NCI-H2081 (cell line): ENCODE data around the gene PITPNC1.

Experiments used
- DNase-seq, 2 experiments: peaks; one replicate each; lab custom pipeline; 2025; lab: John Stamatoyannopoulos, UW

The PITPNC1 gene

GRCh38 chr17:67549820-67550219 lies 172.7 kb downstream of the PITPNC1 start:
- no peak for DNase-seq

GRCh38 chr17:67554634-67555033 lies 177.6 kb downstream of the PITPNC1 start:
- no peak for DNase-seq

DNA sequence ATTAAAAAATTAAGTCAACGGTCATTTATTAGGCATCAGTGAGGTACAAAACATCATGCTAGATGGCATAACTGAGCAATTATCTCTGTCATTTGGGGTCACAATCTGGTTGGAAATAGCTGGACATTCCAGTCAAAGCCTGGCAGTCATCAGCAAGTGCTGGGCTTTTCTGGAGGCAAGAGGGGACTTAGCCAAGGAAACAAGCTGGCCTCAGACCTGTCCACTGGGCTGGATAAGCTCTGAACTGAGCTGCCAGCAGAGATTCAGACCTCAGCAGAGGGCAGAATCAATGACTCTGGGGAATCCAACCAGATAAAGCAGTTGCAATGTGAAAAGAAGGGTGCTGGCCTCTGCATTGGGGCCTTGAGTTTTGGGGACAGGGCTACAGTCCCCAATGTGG lies 178.8 kb downstream of the PITPNC1 start:
- DNase-seq = no peak

- no peak for DNase-seq
These were observed 180.2 kb downstream of the PITPNC1 start for GRCh38 chr17:67557052-67557845.

- DNase-seq = no peak
These were observed 180.8 kb downstream of the PITPNC1 start for GRCh38 chr17:67557921-67558320.

- DNase-seq = no peak
These were observed 181.8 kb downstream of the PITPNC1 start for GRCh38 chr17:67558740-67559380.

DNA sequence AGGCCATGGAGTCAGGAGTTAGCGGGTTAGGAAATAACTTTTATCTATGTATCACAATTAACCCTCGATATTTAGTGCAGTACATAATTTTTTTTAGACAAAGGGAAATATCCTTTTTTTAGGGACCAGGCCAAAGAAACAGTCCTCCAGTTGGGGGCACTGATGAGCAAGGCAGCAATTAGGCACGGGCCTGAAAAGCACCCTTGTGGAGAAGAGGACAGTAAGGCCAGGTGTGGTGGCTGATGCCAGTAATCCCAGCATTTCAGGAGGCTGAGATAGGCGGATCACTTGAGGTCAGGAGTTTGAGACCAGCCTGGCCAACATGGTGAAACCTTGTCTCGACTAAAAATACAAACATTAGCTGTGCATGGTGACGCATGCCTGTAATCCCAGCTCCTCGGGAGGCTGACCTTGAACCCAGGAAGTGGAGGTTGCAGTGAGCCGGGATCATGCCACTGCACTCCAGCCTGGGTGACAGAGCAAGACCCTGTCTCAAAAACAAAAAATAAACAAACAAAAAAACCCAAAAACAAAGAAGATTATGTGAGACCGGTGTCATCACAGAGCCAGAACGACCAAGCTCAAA lies 182.4 kb downstream of the PITPNC1 start:
- DNase-seq = peak in 1 of 2 experiments; percentile 12

DNA sequence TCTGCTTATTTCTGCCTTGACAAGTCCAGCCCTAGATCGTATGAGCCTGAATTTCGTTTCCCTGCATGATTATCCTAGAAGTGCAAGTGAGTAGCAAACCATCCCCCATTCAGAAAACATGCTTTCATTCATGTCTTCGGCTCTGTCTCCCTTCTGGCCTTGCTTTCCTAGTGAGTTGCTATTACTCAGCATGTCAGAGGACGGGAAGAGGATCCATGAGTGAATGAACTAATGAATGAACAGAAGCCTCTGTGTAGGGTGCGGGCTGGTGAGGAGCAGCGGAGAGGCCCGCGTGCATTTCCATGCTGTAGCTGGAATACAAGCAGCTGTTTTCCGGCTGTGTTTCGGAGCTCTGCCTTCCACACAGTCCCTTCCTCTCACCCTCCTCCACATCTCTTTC lies 184.9 kb downstream of the PITPNC1 start:
- no peak for DNase-seq

- DNase-seq = no peak
These were observed 186.7 kb downstream of the PITPNC1 start for GRCh38 chr17:67563692-67564228.

GRCh38 chr17:67565068-67565467 lies 188.0 kb downstream of the PITPNC1 start:
- no peak for DNase-seq

DNA sequence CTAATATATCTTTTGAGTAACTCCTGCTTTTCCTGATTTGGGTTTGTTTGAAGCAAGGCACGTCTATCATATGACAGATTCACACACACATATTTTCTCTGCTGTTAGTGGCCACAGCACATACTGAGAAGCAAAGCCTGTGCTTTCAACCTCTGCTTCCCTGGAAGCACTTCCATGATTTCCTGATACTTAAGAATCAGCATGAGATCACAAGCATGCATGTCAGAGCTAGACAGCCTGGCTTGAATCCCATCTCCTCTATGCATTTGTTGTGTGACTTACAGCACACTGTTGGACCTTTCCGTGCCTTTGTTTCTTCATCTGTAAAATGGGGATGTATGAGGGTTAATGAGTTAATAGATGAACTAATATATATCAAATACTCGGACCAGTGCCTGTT lies 189.6 kb downstream of the PITPNC1 start:
- no peak for DNase-seq

GRCh38 chr17:67569015-67569451 lies 192.0 kb downstream of the PITPNC1 start:
- DNase-seq = no peak

DNA sequence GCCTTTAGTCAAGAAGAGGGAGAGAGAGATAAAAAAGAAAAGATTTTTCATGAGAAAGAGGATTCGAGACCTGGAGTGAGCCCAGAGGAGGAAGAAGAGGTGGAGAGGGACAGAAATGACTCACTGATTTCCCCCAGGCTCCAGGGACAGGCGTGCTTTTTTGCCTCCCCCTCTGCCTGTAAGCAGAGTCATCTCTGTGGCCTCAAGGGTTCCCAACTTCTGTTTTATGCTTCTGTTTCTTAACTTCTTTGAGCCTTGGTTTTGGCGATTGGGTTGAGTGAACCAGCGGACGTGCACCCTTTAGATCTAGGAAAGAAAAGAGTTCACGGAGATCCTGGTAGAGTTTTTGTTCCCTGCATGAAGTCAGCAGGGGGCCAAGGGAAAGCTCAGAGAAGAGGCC lies 192.8 kb downstream of the PITPNC1 start:
- DNase-seq = no peak

GRCh38 chr17:67570797-67571196 lies 193.7 kb downstream of the PITPNC1 start:
- no peak for DNase-seq

GRCh38 chr17:67571478-67571877 lies 194.4 kb downstream of the PITPNC1 start:
- no peak for DNase-seq

DNA sequence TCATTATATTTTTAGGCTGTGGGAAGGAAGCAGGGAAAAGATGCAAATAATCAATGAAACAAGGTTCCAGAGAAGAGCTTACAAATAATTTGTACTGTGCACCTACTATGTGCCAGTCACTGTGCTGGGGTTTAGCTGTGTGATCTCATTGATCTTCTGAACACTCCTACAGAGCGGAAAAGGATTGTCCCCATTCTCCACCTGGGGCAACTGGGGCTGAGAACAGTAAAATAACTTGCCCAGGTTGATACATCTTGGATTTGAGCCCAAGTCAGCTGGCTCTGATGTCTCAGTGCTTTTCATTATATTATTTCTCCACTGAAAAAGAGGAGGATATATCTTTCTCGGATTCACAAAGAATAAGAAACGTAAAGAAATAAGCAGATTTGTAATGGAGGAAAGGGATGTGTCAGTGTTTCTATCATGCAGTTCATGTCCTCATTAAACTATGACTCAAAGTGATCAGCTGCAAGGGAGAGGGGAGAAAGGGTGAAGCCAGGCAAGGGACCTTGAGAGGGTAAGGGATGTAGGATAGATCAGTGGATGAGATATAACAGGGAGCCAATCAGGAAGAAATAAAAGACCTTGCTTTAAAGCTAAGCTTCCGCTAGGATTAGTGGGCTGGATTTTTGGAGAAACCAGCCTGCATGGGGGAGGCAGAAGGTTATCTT lies 197.0 kb downstream of the PITPNC1 start:
- no peak for DNase-seq

- no peak for DNase-seq
These were observed 197.7 kb downstream of the PITPNC1 start for GRCh38 chr17:67574658-67575293.

DNA sequence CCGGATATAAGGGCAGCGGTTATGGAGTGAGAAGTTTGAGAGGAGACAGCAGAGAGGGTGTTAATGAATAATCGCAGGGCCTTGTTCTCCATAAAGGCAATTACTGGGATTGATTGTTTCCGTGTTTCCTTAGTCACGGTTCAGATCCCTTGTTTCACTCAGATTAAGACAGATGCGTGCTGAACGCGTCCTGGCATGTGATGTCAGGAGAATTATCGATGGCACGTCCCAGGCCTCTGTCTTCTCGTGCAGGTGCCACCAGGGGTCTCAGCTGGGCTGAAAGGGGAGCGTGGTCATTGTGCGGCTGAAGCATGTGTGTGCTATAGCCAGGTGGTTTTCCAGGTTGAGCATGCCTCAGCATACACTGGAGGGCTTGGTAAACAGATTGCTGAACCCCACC lies 198.2 kb downstream of the PITPNC1 start:
- DNase-seq = peak; percentile 55 to 77

- DNase-seq = no peak
These were observed 199.5 kb downstream of the PITPNC1 start for GRCh38 chr17:67576471-67577115.

DNA sequence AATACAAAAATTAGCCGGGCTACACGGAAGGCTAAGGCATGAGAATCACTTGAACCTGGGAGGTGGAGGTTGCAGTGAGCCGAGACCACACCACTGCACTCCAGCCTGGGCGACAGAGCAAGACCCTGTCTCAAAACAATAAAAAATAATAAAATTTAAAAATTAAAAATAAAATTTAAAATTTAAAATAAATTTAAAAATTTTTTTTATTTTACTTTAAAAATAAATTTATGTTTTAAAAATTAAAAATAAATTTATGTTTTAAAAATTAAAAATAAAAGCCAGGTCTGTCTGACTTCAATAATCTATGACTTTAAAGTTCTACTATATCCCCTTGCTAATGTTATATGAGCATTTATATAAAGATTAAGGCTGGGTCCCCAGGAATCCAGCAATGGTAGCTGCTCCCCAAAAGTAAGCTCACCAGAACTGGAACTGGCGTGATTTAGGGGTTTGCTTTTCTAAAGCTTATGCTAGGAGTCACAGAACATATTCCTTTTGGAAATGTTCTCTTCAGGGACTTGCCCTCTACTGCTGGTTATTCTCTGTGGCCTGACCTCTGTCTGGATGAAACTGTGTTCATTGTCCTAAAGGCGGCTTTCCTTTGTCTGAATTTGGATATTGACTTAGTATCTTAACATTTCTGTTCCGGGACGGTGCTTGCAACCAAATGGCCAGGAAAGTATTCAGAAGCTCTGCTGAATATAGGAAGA lies 200.5 kb downstream of the PITPNC1 start:
- DNase-seq = no peak

DNA sequence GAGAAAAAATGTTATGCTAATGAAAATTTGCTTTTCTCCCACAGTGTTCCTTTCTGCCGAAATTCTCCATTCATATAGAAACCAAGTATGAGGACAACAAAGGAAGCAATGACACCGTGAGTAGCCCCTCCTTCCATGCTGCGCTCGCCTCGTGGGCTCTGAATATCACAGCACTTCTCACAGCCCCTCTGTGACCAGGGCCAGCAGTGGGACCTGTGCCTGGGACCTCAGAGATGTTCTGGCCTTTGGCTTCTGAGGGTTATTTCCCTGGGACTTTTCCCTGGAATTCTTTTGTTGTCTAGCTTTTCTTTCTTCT lies 201.0 kb downstream of the PITPNC1 start:
- DNase-seq = no peak
